Measurements from ENCODE around the gene PRKCE.

PRKCE gene

GRCh38 chr2:46082531-46083485 lies 431.3 kb downstream of the PRKCE start:
- no peak for DNase-seq (ENCODE audit: low read depth)

GRCh38 chr2:46086578-46087070 lies 435.1 kb downstream of the PRKCE start:
- DNase-seq (ENCODE audit: low read depth) = no peak

- no peak for DNase-seq (ENCODE audit: low read depth)
Measured at GRCh38 chr2:46087492-46087891, 436.0 kb downstream of the PRKCE start.

GRCh38 chr2:46091004-46091403 lies 439.5 kb downstream of the PRKCE start:
- DNase-seq (ENCODE audit: low read depth) = no peak

- no peak for DNase-seq (ENCODE audit: low read depth)
Measured at GRCh38 chr2:46091961-46092667, 440.6 kb downstream of the PRKCE start.

GRCh38 chr2:46094689-46095088 lies 443.2 kb downstream of the PRKCE start:
- DNase-seq (ENCODE audit: low read depth) = no peak

- no peak for DNase-seq (ENCODE audit: low read depth)
Measured at GRCh38 chr2:46095830-46096229, 444.4 kb downstream of the PRKCE start.

GRCh38 chr2:46096260-46096659 lies 444.8 kb downstream of the PRKCE start:
- no peak for DNase-seq (ENCODE audit: low read depth)

- no peak for DNase-seq (ENCODE audit: low read depth)
Measured at GRCh38 chr2:46097714-46098480, 446.4 kb downstream of the PRKCE start.

- no peak for DNase-seq (ENCODE audit: low read depth)
Measured at GRCh38 chr2:46098621-46099062, 447.2 kb downstream of the PRKCE start.

- no peak for DNase-seq (ENCODE audit: low read depth)
Measured at GRCh38 chr2:46101557-46102220, 450.2 kb downstream of the PRKCE start.

GRCh38 chr2:46106690-46107089 lies 455.2 kb downstream of the PRKCE start:
- no peak for DNase-seq (ENCODE audit: low read depth)

GRCh38 chr2:46114996-46115395 lies 463.5 kb downstream of the PRKCE start:
- DNase-seq (ENCODE audit: low read depth) = no peak

GRCh38 chr2:46116150-46116549 lies 464.7 kb downstream of the PRKCE start:
- no peak for DNase-seq (ENCODE audit: low read depth)

GRCh38 chr2:46116553-46116991 lies 465.1 kb downstream of the PRKCE start:
- no peak for DNase-seq (ENCODE audit: low read depth)

GRCh38 chr2:46117379-46117778 lies 465.9 kb downstream of the PRKCE start:
- no peak for DNase-seq (ENCODE audit: low read depth)

GRCh38 chr2:46117994-46118393 lies 466.5 kb downstream of the PRKCE start:
- no peak for DNase-seq (ENCODE audit: low read depth)

- DNase-seq (ENCODE audit: low read depth) = no peak
Measured at GRCh38 chr2:46118656-46119371, 467.3 kb downstream of the PRKCE start.

- DNase-seq (ENCODE audit: low read depth) = no peak
Measured at GRCh38 chr2:46119453-46119852, 468.0 kb downstream of the PRKCE start.

- DNase-seq (ENCODE audit: low read depth) = no peak
Measured at GRCh38 chr2:46120792-46121555, 469.5 kb downstream of the PRKCE start.

Data from activated T-cell treated with anti-CD3 and anti-CD28 coated beads for 1 hour (primary cell).